A549 (cell line): ENCODE measurements around the gene KRT7. TPM values are rescaled to one million over a fixed set of nuclear protein-coding genes. Genes with fewer than 3 reads are reported as not detected.

Source experiments
- CBX8 ChIP-seq: fragments of 200-600 bp; sonication (generic); IDR thresholded peaks from 2 replicates; pipeline ENCODE4 v1.6.1; 2016
- CEBPB ChIP-seq, 2 experiments: fragments of >200 bp in 1 of 2; sonication (Bioruptor Twin) in 1 of 2; formaldehyde crosslinking in 1 of 2; IDR thresholded peaks; 2 replicates each; pipeline ENCODE4 v1.6.1; 2012 to 2016
- CHD2 ChIP-seq: fragments of 150-350 bp; IDR thresholded peaks from 2 replicates; pipeline ENCODE4 v1.6.1; 2014; ENCODE audit warnings: low read length; ENCODE audit not compliant: partially characterized antibody
- CHD4 ChIP-seq: fragments of 200-600 bp; sonication (generic); IDR thresholded peaks from 2 replicates; pipeline ENCODE4 v1.6.1; 2016; ENCODE audit warnings: antibody characterized with exemption, mild to moderate bottlenecking, borderline replicate concordance
- ESRRA ChIP-seq: fragments of 150-350 bp; IDR thresholded peaks from 2 replicates; pipeline ENCODE4 v1.6.1; 2014; ENCODE audit warnings: mild to moderate bottlenecking, low read length, borderline replicate concordance
- FOSB ChIP-seq: fragments of 250-450 bp; sonication (Bioruptor Pico); IDR thresholded peaks from 2 replicates; pipeline ENCODE4 v1.5.0; 2020; ENCODE audit warnings: mild to moderate bottlenecking, moderate library complexity
- FOXS1 ChIP-seq: fragments of 250-450 bp; sonication (Bioruptor Pico); IDR thresholded peaks from 2 replicates; pipeline ENCODE4 v1.5.0; 2020; ENCODE audit warnings: mild to moderate bottlenecking, moderate library complexity
- HEYL ChIP-seq: fragments of 250-450 bp; sonication (Bioruptor Pico); IDR thresholded peaks from 2 replicates; pipeline ENCODE4 v1.8.0; 2021; ENCODE audit warnings: mild to moderate bottlenecking, moderate library complexity
- HOXB13 ChIP-seq: fragments of 250-450 bp; sonication (Bioruptor Pico); IDR thresholded peaks from 2 replicates; pipeline ENCODE4 v1.5.0; 2020; ENCODE audit warnings: low read depth, mild to moderate bottlenecking, moderate library complexity
- HOXB5 ChIP-seq: fragments of 250-450 bp; sonication (Bioruptor Pico); IDR thresholded peaks from 2 replicates; pipeline ENCODE4 v1.5.0; 2020; ENCODE audit warnings: mild to moderate bottlenecking, moderate library complexity
- JUNB ChIP-seq: fragments of >200 bp; sonication (Bioruptor Twin); formaldehyde crosslinking; IDR thresholded peaks from 2 replicates; pipeline ENCODE4 v1.6.1; 2016
- KDM1A ChIP-seq: fragments of 200-600 bp; sonication (generic); IDR thresholded peaks from 2 replicates; pipeline ENCODE4 v1.6.1; 2016; ENCODE audit warnings: low read depth, mild to moderate bottlenecking
- KDM5A ChIP-seq: fragments of 200-600 bp; sonication (generic); IDR thresholded peaks from 2 replicates; pipeline ENCODE4 v1.6.1; 2016; ENCODE audit warnings: antibody characterized with exemption, mild to moderate bottlenecking
- MAFK ChIP-seq: fragments of 450-650 bp; IDR thresholded peaks from 2 replicates; pipeline ENCODE4 v1.6.1; 2014; ENCODE audit not compliant: partially characterized antibody
- NFE2L2 ChIP-seq: fragments of 150-350 bp; conservative IDR thresholded peaks from 2 replicates; pipeline ENCODE4 v1.6.1; 2014; ENCODE audit warnings: low read length
- NPAS2 ChIP-seq: fragments of 250-450 bp; sonication (Bioruptor Pico); IDR thresholded peaks from 2 replicates; pipeline ENCODE4 v1.8.0; 2022; ENCODE audit warnings: mild to moderate bottlenecking, moderate library complexity, borderline replicate concordance
- NR3C1 ChIP-seq: fragments of >200 bp; sonication (Bioruptor Twin); formaldehyde crosslinking; IDR thresholded peaks from 3 replicates; pipeline ENCODE4 v1.6.1; 2017
- POLR2A ChIP-seq: IDR thresholded peaks from 2 replicates; pipeline ENCODE4 v1.6.1; 2012; ENCODE audit warnings: mild to moderate bottlenecking, low read length
- RARB ChIP-seq: fragments of 250-450 bp; sonication (Bioruptor Pico); IDR thresholded peaks from 2 replicates; pipeline ENCODE4 v1.8.0; 2021; ENCODE audit warnings: mild to moderate bottlenecking, moderate library complexity
- RFX5 ChIP-seq: fragments of 450-650 bp; IDR thresholded peaks from 2 replicates; pipeline ENCODE4 v1.7.1; 2014; ENCODE audit warnings: antibody characterized with exemption, mild to moderate bottlenecking, moderate library complexity
- RNF2 ChIP-seq: fragments of 200-600 bp; sonication (generic); IDR thresholded peaks from 2 replicates; pipeline ENCODE4 v1.6.1; 2016; ENCODE audit warnings: low read depth, mild to moderate bottlenecking, antibody characterized with exemption, moderate library complexity, borderline replicate concordance
- SMC3 ChIP-seq: fragments of >200 bp; sonication (Bioruptor Twin); formaldehyde crosslinking; IDR thresholded peaks from 3 replicates; pipeline ENCODE4 v1.6.1; 2018; ENCODE audit warnings: inconsistent platforms
- SREBF2 ChIP-seq: fragments of 450-650 bp; IDR thresholded peaks from 2 replicates; pipeline ENCODE4 v1.6.1; 2014; ENCODE audit warnings: mild to moderate bottlenecking, moderate library complexity
- TFCP2L1 ChIP-seq: fragments of 250-450 bp; sonication (Bioruptor Pico); IDR thresholded peaks from 2 replicates; pipeline ENCODE4 v1.5.0; 2021; ENCODE audit warnings: mild to moderate bottlenecking
- ZC3H11A ChIP-seq: fragments of 450-650 bp; IDR thresholded peaks from 2 replicates; pipeline ENCODE4 v1.6.1; 2014; ENCODE audit warnings: antibody characterized with exemption, mild to moderate bottlenecking
- ZNF302 ChIP-seq: fragments of 250-450 bp; sonication (Bioruptor Pico); IDR thresholded peaks from 2 replicates; pipeline ENCODE4 v1.9.0; 2021; ENCODE audit warnings: inconsistent platforms, mild to moderate bottlenecking, moderate library complexity
- ZSCAN20 ChIP-seq: fragments of 250-450 bp; sonication (Bioruptor Pico); IDR thresholded peaks from 2 replicates; pipeline ENCODE4 v1.8.0; 2022; ENCODE audit warnings: mild to moderate bottlenecking, moderate library complexity
- polyA plus RNA-seq, 4 experiments: library from polyadenylated mRNA; depleted of rRNA in 3 of 4; stranded (reverse); fragments of >200 nt; fragmentation: RNase III in 1 of 4; extraction: RNeasy Plus Mini Kit Qiagen cat#74134 plus additional on column Dnase treatment in 1 of 4; gene quantifications; 2 replicates in 3 of 4; 3 replicates in 1 of 4; pipeline ENCODE4 v1.2.3, GENCODE V29; 2011 to 2017
- TF ChIP-seq, protein P1 (sequence below): fragments of 250-450 bp; sonication (Bioruptor Pico); IDR thresholded peaks from 2 replicates; pipeline ENCODE4 v1.5.0; 2020; ENCODE audit warnings: low read depth, mild to moderate bottlenecking, moderate library complexity
- TF ChIP-seq, protein P2 (sequence below): fragments of 450-650 bp; IDR thresholded peaks from 2 replicates; pipeline ENCODE4 v1.6.1; 2014; ENCODE audit warnings: antibody characterized with exemption
- TF ChIP-seq, protein P3 (sequence below): fragments of 250-450 bp; sonication (Bioruptor Pico); IDR thresholded peaks from 2 replicates; pipeline ENCODE4 v1.5.0; 2021; ENCODE audit warnings: mild to moderate bottlenecking, moderate library complexity, borderline replicate concordance
- TF ChIP-seq, protein P4 (sequence below): fragments of 150-350 bp; IDR thresholded peaks from 2 replicates; pipeline ENCODE4 v1.6.1; 2014; ENCODE audit warnings: low read depth, mild to moderate bottlenecking, low read length
- TF ChIP-seq, protein P5 (sequence below): IDR thresholded peaks from 2 replicates; pipeline ENCODE4 v1.6.1; 2012; ENCODE audit warnings: low read depth, borderline replicate concordance
- TF ChIP-seq, protein P6 (sequence below): IDR thresholded peaks from 2 replicates; pipeline ENCODE4 v1.6.1; 2012
- TF ChIP-seq, protein P7 (sequence below): IDR thresholded peaks from 2 replicates; pipeline ENCODE4 v1.6.1; 2012
- TF ChIP-seq, protein P8 (sequence below): fragments of >200 bp; sonication (Bioruptor Twin); formaldehyde crosslinking; IDR thresholded peaks from 2 replicates; pipeline ENCODE4 v1.6.1; 2016

KRT7 gene
- polyA plus RNA-seq, 2 of the 4 experiments (the other 2 are of a cell fraction): 2,623 to 3,055 TPM

DNA sequence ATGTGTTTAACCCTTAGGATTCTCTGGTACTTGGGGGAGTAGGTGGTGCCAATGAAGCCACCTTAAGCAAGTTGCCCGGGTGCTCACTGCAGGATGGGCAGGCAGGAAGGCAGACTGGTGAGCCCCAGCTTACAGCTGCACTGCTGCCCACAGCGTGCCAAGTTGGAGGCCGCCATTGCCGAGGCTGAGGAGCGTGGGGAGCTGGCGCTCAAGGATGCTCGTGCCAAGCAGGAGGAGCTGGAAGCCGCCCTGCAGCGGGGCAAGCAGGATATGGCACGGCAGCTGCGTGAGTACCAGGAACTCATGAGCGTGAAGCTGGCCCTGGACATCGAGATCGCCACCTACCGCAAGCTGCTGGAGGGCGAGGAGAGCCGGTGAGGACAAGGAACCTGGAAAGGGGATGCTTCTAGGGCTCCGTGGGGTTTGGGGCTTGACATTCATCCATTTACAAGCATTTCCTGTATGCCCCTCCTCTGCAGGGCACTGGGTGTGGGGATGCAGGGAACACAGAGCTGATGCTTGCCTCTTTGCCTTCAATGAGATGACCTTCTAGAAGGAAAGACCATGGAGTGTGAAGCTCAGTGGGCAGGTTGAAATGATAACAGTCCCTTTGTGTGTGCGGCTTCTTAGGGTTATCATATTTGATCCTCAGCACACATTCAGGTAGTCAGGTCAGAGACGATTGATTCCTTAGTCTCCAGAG lies 12.4 kb downstream of the KRT7 start (continued):
- TF ChIP-seq, protein P1, sequence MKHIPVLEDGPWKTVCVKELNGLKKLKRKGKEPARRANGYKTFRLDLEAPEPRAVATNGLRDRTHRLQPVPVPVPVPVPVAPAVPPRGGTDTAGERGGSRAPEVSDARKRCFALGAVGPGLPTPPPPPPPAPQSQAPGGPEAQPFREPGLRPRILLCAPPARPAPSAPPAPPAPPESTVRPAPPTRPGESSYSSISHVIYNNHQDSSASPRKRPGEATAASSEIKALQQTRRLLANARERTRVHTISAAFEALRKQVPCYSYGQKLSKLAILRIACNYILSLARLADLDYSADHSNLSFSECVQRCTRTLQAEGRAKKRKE (CRISPR knock-in tag): peak; percentile 19; the same call in 1 of the 2 replicates
- no peak for TF ChIP-seq CHD2
- TF ChIP-seq CHD4: no peak
- no peak for TF ChIP-seq HEYL (CRISPR knock-in tag)
- TF ChIP-seq, protein P2, sequence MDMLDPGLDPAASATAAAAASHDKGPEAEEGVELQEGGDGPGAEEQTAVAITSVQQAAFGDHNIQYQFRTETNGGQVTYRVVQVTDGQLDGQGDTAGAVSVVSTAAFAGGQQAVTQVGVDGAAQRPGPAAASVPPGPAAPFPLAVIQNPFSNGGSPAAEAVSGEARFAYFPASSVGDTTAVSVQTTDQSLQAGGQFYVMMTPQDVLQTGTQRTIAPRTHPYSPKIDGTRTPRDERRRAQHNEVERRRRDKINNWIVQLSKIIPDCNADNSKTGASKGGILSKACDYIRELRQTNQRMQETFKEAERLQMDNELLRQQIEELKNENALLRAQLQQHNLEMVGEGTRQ: no peak
- TF ChIP-seq ZSCAN20: no peak
- peak; percentile 94 for TF ChIP-seq TFCP2L1
- no peak for TF ChIP-seq MAFK
- TF ChIP-seq, protein P3, sequence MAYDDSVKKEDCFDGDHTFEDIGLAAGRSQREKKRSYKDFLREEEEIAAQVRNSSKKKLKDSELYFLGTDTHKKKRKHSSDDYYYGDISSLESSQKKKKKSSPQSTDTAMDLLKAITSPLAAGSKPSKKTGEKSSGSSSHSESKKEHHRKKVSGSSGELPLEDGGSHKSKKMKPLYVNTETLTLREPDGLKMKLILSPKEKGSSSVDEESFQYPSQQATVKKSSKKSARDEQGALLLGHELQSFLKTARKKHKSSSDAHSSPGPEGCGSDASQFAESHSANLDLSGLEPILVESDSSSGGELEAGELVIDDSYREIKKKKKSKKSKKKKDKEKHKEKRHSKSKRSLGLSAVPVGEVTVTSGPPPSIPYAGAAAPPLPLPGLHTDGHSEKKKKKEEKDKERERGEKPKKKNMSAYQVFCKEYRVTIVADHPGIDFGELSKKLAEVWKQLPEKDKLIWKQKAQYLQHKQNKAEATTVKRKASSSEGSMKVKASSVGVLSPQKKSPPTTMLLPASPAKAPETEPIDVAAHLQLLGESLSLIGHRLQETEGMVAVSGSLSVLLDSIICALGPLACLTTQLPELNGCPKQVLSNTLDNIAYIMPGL (CRISPR knock-in tag): peak; percentile 85; the same call in 1 of the 2 replicates
- peak; percentile 95 for TF ChIP-seq FOSB
- peak; percentile 89 for TF ChIP-seq RARB
- TF ChIP-seq KDM1A: no peak
- TF ChIP-seq, protein P4, sequence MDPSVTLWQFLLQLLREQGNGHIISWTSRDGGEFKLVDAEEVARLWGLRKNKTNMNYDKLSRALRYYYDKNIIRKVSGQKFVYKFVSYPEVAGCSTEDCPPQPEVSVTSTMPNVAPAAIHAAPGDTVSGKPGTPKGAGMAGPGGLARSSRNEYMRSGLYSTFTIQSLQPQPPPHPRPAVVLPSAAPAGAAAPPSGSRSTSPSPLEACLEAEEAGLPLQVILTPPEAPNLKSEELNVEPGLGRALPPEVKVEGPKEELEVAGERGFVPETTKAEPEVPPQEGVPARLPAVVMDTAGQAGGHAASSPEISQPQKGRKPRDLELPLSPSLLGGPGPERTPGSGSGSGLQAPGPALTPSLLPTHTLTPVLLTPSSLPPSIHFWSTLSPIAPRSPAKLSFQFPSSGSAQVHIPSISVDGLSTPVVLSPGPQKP: no peak
- TF ChIP-seq JUNB: no peak
- TF ChIP-seq, protein P5, sequence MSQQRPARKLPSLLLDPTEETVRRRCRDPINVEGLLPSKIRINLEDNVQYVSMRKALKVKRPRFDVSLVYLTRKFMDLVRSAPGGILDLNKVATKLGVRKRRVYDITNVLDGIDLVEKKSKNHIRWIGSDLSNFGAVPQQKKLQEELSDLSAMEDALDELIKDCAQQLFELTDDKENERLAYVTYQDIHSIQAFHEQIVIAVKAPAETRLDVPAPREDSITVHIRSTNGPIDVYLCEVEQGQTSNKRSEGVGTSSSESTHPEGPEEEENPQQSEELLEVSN: 0 out of 2 replicates have a peak, but pooled peaks have one; percentile 48
- TF ChIP-seq CBX8: no peak
- TF ChIP-seq, protein P6, sequence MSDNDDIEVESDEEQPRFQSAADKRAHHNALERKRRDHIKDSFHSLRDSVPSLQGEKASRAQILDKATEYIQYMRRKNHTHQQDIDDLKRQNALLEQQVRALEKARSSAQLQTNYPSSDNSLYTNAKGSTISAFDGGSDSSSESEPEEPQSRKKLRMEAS: peak; percentile 72
- TF ChIP-seq ZNF302 (CRISPR knock-in tag): no peak
- no peak for TF ChIP-seq ZC3H11A
- no peak for TF ChIP-seq POLR2A
- TF ChIP-seq, protein P7, sequence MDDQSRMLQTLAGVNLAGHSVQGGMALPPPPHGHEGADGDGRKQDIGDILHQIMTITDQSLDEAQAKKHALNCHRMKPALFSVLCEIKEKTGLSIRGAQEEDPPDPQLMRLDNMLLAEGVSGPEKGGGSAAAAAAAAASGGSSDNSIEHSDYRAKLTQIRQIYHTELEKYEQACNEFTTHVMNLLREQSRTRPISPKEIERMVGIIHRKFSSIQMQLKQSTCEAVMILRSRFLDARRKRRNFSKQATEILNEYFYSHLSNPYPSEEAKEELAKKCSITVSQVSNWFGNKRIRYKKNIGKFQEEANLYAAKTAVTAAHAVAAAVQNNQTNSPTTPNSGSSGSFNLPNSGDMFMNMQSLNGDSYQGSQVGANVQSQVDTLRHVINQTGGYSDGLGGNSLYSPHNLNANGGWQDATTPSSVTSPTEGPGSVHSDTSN: peak; percentile 73
- peak; percentile 69; the same call in 1 of the 2 replicates for TF ChIP-seq HOXB5 (CRISPR knock-in tag)
- TF ChIP-seq NFE2L2: no peak
- TF ChIP-seq SREBF2: no peak
- TF ChIP-seq RNF2: no peak
- TF ChIP-seq KDM5A: no peak
- no peak for TF ChIP-seq FOXS1
- TF ChIP-seq, protein P8, sequence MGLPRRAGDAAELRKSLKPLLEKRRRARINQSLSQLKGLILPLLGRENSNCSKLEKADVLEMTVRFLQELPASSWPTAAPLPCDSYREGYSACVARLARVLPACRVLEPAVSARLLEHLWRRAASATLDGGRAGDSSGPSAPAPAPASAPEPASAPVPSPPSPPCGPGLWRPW: no peak
- TF ChIP-seq NPAS2 (CRISPR knock-in tag): no peak
- TF ChIP-seq ESRRA: no peak
- no peak for TF ChIP-seq RFX5
- TF ChIP-seq HOXB13 (CRISPR knock-in tag): peak; percentile 51; the same call in 1 of the 2 replicates
- TF ChIP-seq CEBPB (IDR thresholded peaks at IDR 0.05): no peak
- no peak for TF ChIP-seq NR3C1
- no peak for TF ChIP-seq SMC3
